Fibroblast of mammary gland (primary cell): ENCODE data around the gene CABLES1.

ENCODE experiments used
- DNase-seq: peaks from one replicate; pipeline ENCODE4 v3.0.0-alpha.2; 2010; ENCODE audit warnings: low read depth
- H3K4me3 ChIP-seq: 2 replicates; pipeline ENCODE4 v1.5.1; 2011; ENCODE audit warnings: low read depth, mild to moderate bottlenecking, low read length, moderate library complexity; ENCODE audit not compliant: control insufficient read depth
- TF ChIP-seq, protein P1 (sequence below): conservative IDR thresholded peaks from 2 replicates; pipeline ENCODE4 v1.5.1; 2011; ENCODE audit warnings: low read depth, low read length, inconsistent platforms; ENCODE audit not compliant: control insufficient read depth, insufficient read depth

CABLES1 gene

GRCh38 chr18:23149570-23149969 lies 14.3 kb downstream of the CABLES1 start:
- TF ChIP-seq, protein P1, sequence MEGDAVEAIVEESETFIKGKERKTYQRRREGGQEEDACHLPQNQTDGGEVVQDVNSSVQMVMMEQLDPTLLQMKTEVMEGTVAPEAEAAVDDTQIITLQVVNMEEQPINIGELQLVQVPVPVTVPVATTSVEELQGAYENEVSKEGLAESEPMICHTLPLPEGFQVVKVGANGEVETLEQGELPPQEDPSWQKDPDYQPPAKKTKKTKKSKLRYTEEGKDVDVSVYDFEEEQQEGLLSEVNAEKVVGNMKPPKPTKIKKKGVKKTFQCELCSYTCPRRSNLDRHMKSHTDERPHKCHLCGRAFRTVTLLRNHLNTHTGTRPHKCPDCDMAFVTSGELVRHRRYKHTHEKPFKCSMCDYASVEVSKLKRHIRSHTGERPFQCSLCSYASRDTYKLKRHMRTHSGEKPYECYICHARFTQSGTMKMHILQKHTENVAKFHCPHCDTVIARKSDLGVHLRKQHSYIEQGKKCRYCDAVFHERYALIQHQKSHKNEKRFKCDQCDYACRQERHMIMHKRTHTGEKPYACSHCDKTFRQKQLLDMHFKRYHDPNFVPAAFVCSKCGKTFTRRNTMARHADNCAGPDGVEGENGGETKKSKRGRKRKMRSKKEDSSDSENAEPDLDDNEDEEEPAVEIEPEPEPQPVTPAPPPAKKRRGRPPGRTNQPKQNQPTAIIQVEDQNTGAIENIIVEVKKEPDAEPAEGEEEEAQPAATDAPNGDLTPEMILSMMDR = no peak

DNA sequence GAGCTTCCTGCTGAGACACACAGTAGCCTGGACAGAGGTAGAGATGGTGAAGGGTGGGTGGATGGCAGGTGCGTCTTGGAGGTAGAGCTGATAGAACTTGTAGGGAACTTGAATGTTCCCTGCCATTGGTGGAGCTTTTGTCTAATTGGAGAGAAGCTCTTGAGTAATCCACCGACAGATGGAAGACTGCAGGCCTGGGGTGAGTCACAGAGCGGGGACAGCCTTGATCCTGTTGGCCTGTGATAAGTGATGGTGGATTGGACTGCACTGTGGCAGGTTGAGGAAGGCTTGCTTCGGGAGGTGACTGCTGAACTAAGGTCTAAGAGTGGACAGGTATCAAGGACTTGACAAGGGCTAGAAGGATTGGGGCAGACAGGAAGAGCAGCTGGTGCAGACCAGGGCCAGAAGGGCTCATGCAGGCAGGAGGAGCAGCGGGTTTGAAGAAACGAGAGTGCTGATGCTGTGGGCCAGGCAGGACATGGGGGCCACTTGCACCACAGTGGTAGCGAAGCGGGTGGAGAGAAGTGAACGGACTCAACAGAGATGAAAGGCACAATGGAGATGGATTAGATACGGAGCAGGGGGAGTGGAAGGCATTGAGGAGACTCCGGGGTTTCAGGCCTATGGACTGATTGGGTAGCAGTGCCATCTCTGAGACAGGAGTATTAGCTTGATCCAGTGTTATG lies 16.3 kb downstream of the CABLES1 start:
- H3K4me3 ChIP-seq = no peak overlapping the region
- TF ChIP-seq, protein P1 = no peak
- no peak for DNase-seq

More at GRCh38 chr18:23149570-23149969, 14.3 kb downstream of the CABLES1 start:
- DNase-seq = no peak
- no peak overlapping the region for H3K4me3 ChIP-seq

- DNase-seq = no peak
- H3K4me3 ChIP-seq = no peak overlapping the region
- TF ChIP-seq, protein P1 = no peak
These were observed 18.7 kb downstream of the CABLES1 start for GRCh38 chr18:23154030-23154429.

DNA sequence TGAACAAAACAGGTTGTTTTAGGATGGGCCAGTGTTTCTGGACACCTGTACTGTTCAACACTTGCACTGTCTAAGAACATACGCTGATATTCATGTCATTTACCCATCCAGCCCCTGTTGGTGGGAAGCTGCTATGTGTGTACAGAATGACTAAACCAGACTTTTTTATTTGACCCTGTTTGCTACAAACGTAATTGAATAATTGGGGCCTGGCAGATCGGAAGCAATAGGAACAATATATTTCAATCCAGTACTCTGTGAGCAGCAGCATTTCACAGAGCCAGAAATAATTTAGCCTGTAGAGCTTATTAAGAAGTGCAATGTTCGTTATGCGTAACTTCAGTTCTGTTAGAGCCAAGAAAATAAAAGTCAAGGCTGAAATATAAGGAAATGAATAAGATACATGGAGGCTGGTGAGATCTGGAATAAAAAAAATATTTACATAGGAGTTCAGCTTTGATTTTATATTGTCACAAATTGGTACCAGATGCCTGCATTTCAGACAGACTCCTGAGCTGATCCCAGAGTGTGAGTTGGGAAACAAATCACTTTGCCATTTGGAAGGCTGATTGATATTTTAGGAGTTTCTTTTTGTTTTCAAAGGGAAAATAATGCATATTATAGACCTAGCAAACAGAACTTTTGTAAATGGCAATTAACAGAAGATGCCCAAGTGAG lies 19.7 kb downstream of the CABLES1 start:
- DNase-seq = no peak
- H3K4me3 ChIP-seq = no peak overlapping the region
- TF ChIP-seq, protein P1 = no peak

- TF ChIP-seq, protein P1 = no peak
- no peak for DNase-seq
- H3K4me3 ChIP-seq = no peak overlapping the region
These were observed 20.3 kb downstream of the CABLES1 start for GRCh38 chr18:23155537-23155936.

- DNase-seq = no peak
- TF ChIP-seq, protein P1 = no peak
- H3K4me3 ChIP-seq = no peak overlapping the region
These were observed 20.8 kb downstream of the CABLES1 start for GRCh38 chr18:23156134-23156533.
